Neuronal stem cell (in vitro differentiated cells): Measurements from ENCODE around the gene MACROD2.
A peak's percentile ranks its signal among the peaks of the same experiment; 100 is the strongest.

Source experiments
- DNase-seq: peaks from one replicate; pipeline ENCODE4 v3.0.0-alpha.2; 2013; ENCODE audit warnings: low spot score
- H2AFZ ChIP-seq: one replicate; pipeline ENCODE4 v1.6.1; 2013; ENCODE audit warnings: mild to moderate bottlenecking, low read length, inconsistent platforms
- H2AK5ac ChIP-seq: 2 replicates; pipeline ENCODE4 v1.6.1; 2013; ENCODE audit warnings: low read depth, mild to moderate bottlenecking, inconsistent platforms, low read length, moderate library complexity, mixed read lengths
- H2BK120ac ChIP-seq: 2 replicates; pipeline ENCODE4 v1.6.1; 2013; ENCODE audit warnings: low read depth, mild to moderate bottlenecking, inconsistent platforms, low read length, moderate library complexity, mixed read lengths
- H2BK12ac ChIP-seq: one replicate; pipeline ENCODE4 v1.6.1; 2013; ENCODE audit warnings: low read length, inconsistent platforms
- H2BK15ac ChIP-seq: 2 replicates; pipeline ENCODE4 v1.6.1; 2013; ENCODE audit warnings: mild to moderate bottlenecking, low read length, inconsistent platforms, mixed read lengths
- H2BK5ac ChIP-seq: one replicate; pipeline ENCODE4 v1.6.1; 2013; ENCODE audit warnings: inconsistent platforms, mild to moderate bottlenecking, low read length, moderate library complexity
- H3K14ac ChIP-seq: one replicate; pipeline ENCODE4 v1.6.1; 2013; ENCODE audit warnings: low read length, inconsistent platforms
- H3K18ac ChIP-seq: 2 replicates; pipeline ENCODE4 v1.6.1; 2013; ENCODE audit warnings: low read length, inconsistent platforms
- H3K23ac ChIP-seq: 2 replicates; pipeline ENCODE4 v1.6.1; 2013; ENCODE audit warnings: low read depth, mild to moderate bottlenecking, mixed read lengths, low read length, inconsistent platforms; ENCODE audit not compliant: poor library complexity
- H3K27ac ChIP-seq: replicated peaks from 3 replicates; pipeline ENCODE4 v1.5.1; 2013; ENCODE audit warnings: low read length, inconsistent platforms
- H3K27me3 ChIP-seq, 3 experiments: 2 replicates each; pipeline ENCODE4 v1.6.1; 2013; ENCODE audit warnings: low read length in 3 of 3, mild to moderate bottlenecking in 2 of 3, inconsistent platforms in 1 of 3, low read depth in 1 of 3, mixed read lengths in 1 of 3, moderate library complexity in 1 of 3; ENCODE audit not compliant: control insufficient read depth in 3 of 3, insufficient read depth in 3 of 3
- H3K36me3 ChIP-seq, 2 donors: replicated peaks in 1 of 2; 2 replicates each; pipeline ENCODE4 v1.6.1; 2013; ENCODE audit warnings: low read length in 2 of 2; ENCODE audit not compliant: control insufficient read depth in 2 of 2, insufficient read depth in 2 of 2
- H3K4ac ChIP-seq: 2 replicates; pipeline ENCODE4 v1.6.1; 2013; ENCODE audit warnings: inconsistent platforms, mild to moderate bottlenecking, low read length, moderate library complexity
- H3K4me1 ChIP-seq, 2 donors: 1 replicate in 1 of 2; 2 replicates in 1 of 2; pipeline ENCODE4 v1.6.1; 2013; ENCODE audit warnings: low read length in 2 of 2, low read depth in 1 of 2; ENCODE audit not compliant: control insufficient read depth in 2 of 2, insufficient read depth in 1 of 2
- H3K4me2 ChIP-seq: one replicate; pipeline ENCODE4 v1.6.1; 2013; ENCODE audit warnings: mild to moderate bottlenecking, low read length, inconsistent platforms; ENCODE audit not compliant: insufficient read depth, poor library complexity, severe bottlenecking
- H3K4me3 ChIP-seq, 2 donors: 2 replicates each; pipeline ENCODE4 v1.5.1; 2013; ENCODE audit warnings: low read length in 2 of 2, mild to moderate bottlenecking in 2 of 2, inconsistent platforms in 1 of 2, moderate library complexity in 1 of 2
- H3K79me1 ChIP-seq: one replicate; pipeline ENCODE4 v1.6.1; 2013; ENCODE audit warnings: low read depth, mild to moderate bottlenecking, inconsistent platforms, low read length, moderate library complexity
- H3K9ac ChIP-seq: one replicate; pipeline ENCODE4 v1.6.1; 2013; ENCODE audit warnings: mild to moderate bottlenecking, low read depth, low read length, inconsistent platforms; ENCODE audit not compliant: poor library complexity
- H3K9me3 ChIP-seq, 2 donors: replicated peaks in 1 of 2; 2 replicates each; pipeline versions ENCODE3 to v1.6.1; 2013; ENCODE audit warnings: low read length in 2 of 2, mild to moderate bottlenecking in 2 of 2, inconsistent platforms in 1 of 2, low read depth in 1 of 2, mixed read lengths in 1 of 2, moderate library complexity in 1 of 2; ENCODE audit not compliant: control insufficient read depth in 2 of 2, insufficient read depth in 1 of 2
- H4K8ac ChIP-seq: one replicate; pipeline ENCODE4 v1.6.1; 2013; ENCODE audit warnings: low read depth, mild to moderate bottlenecking, inconsistent platforms, low read length, moderate library complexity
- H4K91ac ChIP-seq: one replicate; pipeline ENCODE4 v1.6.1; 2013; ENCODE audit warnings: low read length, low read depth, mild to moderate bottlenecking, inconsistent platforms; ENCODE audit not compliant: poor library complexity
- WGBS, 2 donors: extraction: QIAGEN DNeasy Blood & Tissue Kit; methylation state at CpG; one replicate each; pipeline ENCODE4 v1.1.7; 2013; ENCODE audit warnings: missing lambda C conversion rate in 2 of 2, mixed read lengths in 1 of 2; ENCODE audit not compliant: insufficient read length in 2 of 2, insufficient replicate concordance in 1 of 2; ENCODE audit errors: extremely low coverage in 2 of 2; 5-methylcytosine and 5-hydroxymethylcytosine counted together

The MACROD2 gene

DNA sequence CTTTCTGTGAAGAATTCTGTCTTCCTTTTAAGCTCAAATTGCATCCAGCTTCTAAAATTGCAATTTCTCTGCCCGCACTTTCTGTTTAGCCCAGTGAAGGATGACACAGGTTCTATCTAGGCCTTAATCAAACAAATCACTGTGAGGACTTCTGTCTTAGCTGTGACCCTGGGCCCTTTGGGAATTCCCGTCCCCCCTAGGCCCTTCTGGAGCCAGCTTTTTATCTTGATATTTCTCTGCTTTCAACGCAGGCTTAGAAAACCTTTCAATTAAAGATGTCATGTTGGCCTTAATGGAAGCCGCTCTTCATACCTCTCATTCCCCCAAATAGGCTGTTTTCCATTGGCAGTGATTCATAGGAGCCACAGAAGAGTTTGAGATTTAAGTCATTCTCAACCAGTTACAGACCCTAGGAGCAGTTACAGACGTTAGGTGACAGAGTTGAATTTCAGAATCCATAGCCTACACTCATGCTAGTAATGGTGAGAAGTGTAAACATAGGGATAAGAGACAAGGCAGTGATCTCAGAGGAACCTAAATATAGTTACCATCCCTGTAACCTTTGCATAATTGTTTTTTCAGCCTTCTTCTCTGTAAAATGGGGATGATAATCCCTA lies 416.9 kb downstream of the MACROD2 start:
- Histone ChIP-seq H3K27me3 (no peaks in the 10 kb centered on the region), H3K36me3 (no peaks in the 10 kb centered on the region), H3K4me1 (peaks cover 0 to 5% of the 10 kb centered on the region in 2 donors), H3K18ac (no peak overlapping the region), H3K4me2 (no peak overlapping the region), H2BK120ac (no peak overlapping the region), H2AK5ac (no peak overlapping the region), H3K79me1 (no peaks in the 10 kb centered on the region), H2BK5ac (no peak overlapping the region), H3K27ac (no peak overlapping the region), H3K4ac (no peak overlapping the region), H3K23ac (no peak overlapping the region), H3K4me3 (no peak overlapping the region), H3K9me3 (no peaks in the 10 kb centered on the region), H4K8ac (no peak overlapping the region), H4K91ac (no peak overlapping the region), H2BK15ac (no peak overlapping the region), H3K9ac (no peak overlapping the region), H2BK12ac (no peak overlapping the region), H3K14ac (no peak overlapping the region), H2AFZ (no peak overlapping the region)
- no peak for DNase-seq
- no CpG with 5 or more reads among the region's 5 CpGs for WGBS, 2 donors

DNA sequence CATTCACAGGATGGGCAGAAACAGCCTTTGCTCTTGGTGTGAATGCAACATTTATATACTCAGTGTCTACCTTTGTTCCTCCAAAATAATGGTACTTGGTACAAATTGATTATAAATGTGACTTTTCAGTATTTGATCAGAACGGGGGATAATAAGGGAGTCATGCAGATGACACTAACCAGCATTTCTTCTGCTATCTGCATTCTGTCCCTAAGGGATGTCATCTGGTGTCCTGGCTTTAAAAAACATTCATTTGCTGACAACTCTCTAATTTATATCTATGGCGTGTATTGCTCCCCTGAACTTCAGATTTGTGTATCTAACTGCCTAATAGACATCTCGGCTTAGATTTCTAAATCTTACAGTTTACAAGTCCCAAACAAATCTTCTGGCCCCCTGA lies 418.5 kb downstream of the MACROD2 start:
- WGBS, 2 donors, result no CpG with 5 or more reads among the region's 3 CpGs

DNA sequence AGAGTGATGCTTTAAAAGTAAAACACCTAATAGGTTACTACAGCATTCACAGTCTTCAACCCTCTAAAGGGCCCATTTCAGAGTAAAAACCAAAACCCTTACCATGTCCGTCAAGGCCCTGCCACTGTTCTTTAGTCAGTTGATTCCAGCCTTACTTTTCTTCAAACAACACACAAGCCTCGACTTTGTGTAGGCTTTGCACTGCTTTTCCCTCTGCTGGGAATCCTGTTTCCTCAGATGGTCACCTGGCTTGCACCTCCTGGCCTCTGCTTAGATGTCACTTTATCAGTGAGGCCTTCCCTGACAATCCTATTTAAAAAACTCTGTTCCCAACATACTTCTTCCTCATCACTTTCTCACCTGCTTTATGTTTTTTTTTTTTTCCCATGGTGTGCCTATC lies 419.2 kb downstream of the MACROD2 start:
- no peaks in the 10 kb centered on the region for H3K36me3 ChIP-seq
- H3K27ac ChIP-seq, result no peak overlapping the region
- H3K4ac ChIP-seq, result no peak overlapping the region
- no peak for DNase-seq
- H2BK5ac ChIP-seq, result no peak overlapping the region
- H3K79me1 ChIP-seq, result no peaks in the 10 kb centered on the region
- no peak overlapping the region for H3K23ac ChIP-seq
- no peak overlapping the region for H4K91ac ChIP-seq
- no peak overlapping the region for H2AK5ac ChIP-seq
- H3K27me3 ChIP-seq, result no peaks in the 10 kb centered on the region
- no peak overlapping the region for H2AFZ ChIP-seq
- no peak overlapping the region for H4K8ac ChIP-seq
- no peak overlapping the region for H2BK15ac ChIP-seq
- H2BK12ac ChIP-seq, result no peak overlapping the region
- H2BK120ac ChIP-seq, result no peak overlapping the region
- H3K18ac ChIP-seq, result no peak overlapping the region
- peaks cover 0 to 5% of the 10 kb centered on the region in 2 donors for H3K4me1 ChIP-seq
- H3K9me3 ChIP-seq, result no peaks in the 10 kb centered on the region
- no peak overlapping the region for H3K4me3 ChIP-seq
- no peak overlapping the region for H3K9ac ChIP-seq
- H3K14ac ChIP-seq, result no peak overlapping the region
- no peak overlapping the region for H3K4me2 ChIP-seq
- WGBS, 2 donors, result no CpG with 5 or more reads among the region's 2 CpGs

More for the DNA sequence above, 418.5 kb downstream of the MACROD2 start:
- Histone ChIP-seq H3K23ac (no peak overlapping the region), H3K27me3 (no peaks in the 10 kb centered on the region), H2BK120ac (no peak overlapping the region), H2AK5ac (no peak overlapping the region), H3K14ac (no peak overlapping the region), H3K9ac (no peak overlapping the region), H3K4ac (no peak overlapping the region), H2BK12ac (no peak overlapping the region), H3K9me3 (no peaks in the 10 kb centered on the region), H2BK15ac (no peak overlapping the region), H3K27ac (no peak overlapping the region), H3K79me1 (no peaks in the 10 kb centered on the region), H3K18ac (no peak overlapping the region), H3K36me3 (no peaks in the 10 kb centered on the region), H3K4me2 (no peak overlapping the region), H2BK5ac (no peak overlapping the region), H3K4me3 (no peak overlapping the region), H2AFZ (no peak overlapping the region), H4K8ac (no peak overlapping the region), H4K91ac (no peak overlapping the region), H3K4me1 (peaks cover 0 to 5% of the 10 kb centered on the region in 2 donors)
- DNase-seq, result no peak

DNA sequence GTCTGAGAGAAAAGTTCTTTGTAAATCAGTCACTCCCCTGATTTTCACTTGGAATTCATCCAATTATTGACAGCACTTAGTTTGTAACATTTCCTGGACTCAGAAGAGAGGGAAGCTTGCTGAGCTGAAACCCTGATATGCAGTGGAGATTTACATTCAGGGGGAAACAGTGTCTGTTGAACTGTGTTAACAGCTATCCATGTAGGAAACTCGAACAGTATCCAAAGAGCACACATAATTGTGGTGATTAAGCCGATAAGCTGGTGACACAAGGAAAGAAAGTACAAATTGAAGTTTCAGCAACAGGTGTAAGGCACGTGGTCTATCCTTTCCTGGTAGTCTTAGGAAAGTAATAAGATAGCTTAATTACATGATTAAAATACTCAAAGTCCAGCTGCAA lies 420.2 kb downstream of the MACROD2 start:
- no peak overlapping the region for H2BK120ac ChIP-seq
- WGBS, 2 donors, result no CpG with 5 or more reads among the region's 3 CpGs
- no peak for DNase-seq
- peaks cover 0 to 5% of the 10 kb centered on the region in 2 donors for H3K4me1 ChIP-seq
- peak overlapping the region; percentile 48 for H2AFZ ChIP-seq
- H3K4me2 ChIP-seq, result no peak overlapping the region
- no peak overlapping the region for H3K9ac ChIP-seq
- H4K91ac ChIP-seq, result no peak overlapping the region
- no peak overlapping the region for H3K4ac ChIP-seq
- H2AK5ac ChIP-seq, result no peak overlapping the region
- no peak overlapping the region for H3K14ac ChIP-seq
- H2BK12ac ChIP-seq, result no peak overlapping the region
- no peak overlapping the region for H3K27ac ChIP-seq
- no peaks in the 10 kb centered on the region for H3K79me1 ChIP-seq
- no peak overlapping the region for H3K4me3 ChIP-seq
- no peak overlapping the region for H2BK15ac ChIP-seq
- no peak overlapping the region for H4K8ac ChIP-seq
- no peaks in the 10 kb centered on the region for H3K27me3 ChIP-seq
- no peak overlapping the region for H3K18ac ChIP-seq
- H2BK5ac ChIP-seq, result no peak overlapping the region
- no peaks in the 10 kb centered on the region for H3K9me3 ChIP-seq
- no peak overlapping the region for H3K23ac ChIP-seq
- H3K36me3 ChIP-seq, result no peaks in the 10 kb centered on the region
